ENCODE measurements around the gene STMN3. TPM values are rescaled to one million over a fixed set of nuclear protein-coding genes. Genes with fewer than 3 reads are reported as not detected.

STMN3 gene
- polyA plus RNA-seq, 1 of the 3 experiments (the other 2 are of a cell fraction): 111 TPM

DNA sequence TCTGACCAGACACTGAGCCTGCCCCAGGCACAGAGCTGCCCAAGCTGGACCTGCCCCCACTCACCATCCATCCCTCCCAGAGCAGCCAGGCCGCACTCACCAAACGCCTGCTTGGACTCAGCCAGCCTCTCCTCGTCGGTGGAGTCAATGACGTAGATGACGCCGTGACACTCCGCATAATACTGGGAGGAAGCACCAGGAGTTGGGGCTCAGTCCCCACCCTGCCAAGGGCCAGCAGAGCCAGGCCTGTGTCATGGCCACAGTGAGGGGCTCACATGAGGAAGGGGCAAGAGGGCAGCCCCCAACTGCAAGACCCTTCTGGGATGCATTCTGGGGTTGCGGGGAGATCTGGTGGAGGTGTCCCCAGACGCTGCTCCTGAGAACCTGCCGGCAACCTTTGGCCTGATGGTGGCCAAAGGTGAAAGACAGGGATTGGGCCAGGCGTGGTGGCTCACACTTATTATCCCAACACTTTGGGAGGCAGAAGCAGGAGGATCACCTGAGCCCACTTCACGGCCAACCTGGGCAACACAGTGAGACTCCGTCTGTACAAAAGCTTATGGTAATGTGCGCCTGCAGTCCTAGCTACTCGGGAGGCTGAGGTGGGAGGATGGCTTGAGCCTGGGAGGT is 48.9 kb upstream of the STMN3 start:
- Histone ChIP-seq H3K4me1 (ENCODE audit: control insufficient read depth in 1 of 2, insufficient read depth in 2 of 2, low read depth in 1 of 2, low read length in 1 of 2) (peaks cover 22 to 28% of the 10 kb centered on the region in 2 experiments; a peak in 3 of 4 replicates), H3K79me2 (ENCODE audit: insufficient read depth) (peaks cover 25% of the 10 kb centered on the region), H3K4me3 (ENCODE audit: low read depth in 2 of 2, low read length in 1 of 2) (no peak overlapping the region), H2AFZ (ENCODE audit: low read depth) (no peak overlapping the region), H3F3A (replicated peaks; ENCODE audit: insufficient read depth) (no peaks in the 10 kb centered on the region), H3K4me2 (no peak overlapping the region), H3K36me3 (replicated peaks in 1 of 2; ENCODE audit: control insufficient read depth in 1 of 2, insufficient read depth in 2 of 2, low read length in 1 of 2) (peaks cover 19 to 25% of the 10 kb centered on the region in 2 experiments), H3K27me3 (ENCODE audit: insufficient read depth) (no peaks in the 10 kb centered on the region), H3K9me3 (no peaks in the 10 kb centered on the region), H3K27ac (ENCODE audit: low read depth in 2 of 2, low read length in 1 of 2) (peak overlapping the region in 1 of 2 experiments; percentile 30; a peak in 1 of 4 replicates), H3K9me2 (no peaks in the 10 kb centered on the region), H4K20me1 (ENCODE audit: insufficient read depth) (no peaks in the 10 kb centered on the region), H3K9ac (no peak overlapping the region)
- ChIA-PET CTCF (interaction anchor here (0.9 to 1.7 kb wide), 3 partner anchors 84 to 272 kb away, joined by 4 to 5 read pairs (median 4); no protein-coding TSS in a partner anchor), POLR2A (interaction anchor here (1.2 kb wide), 1 partner anchor 163 kb away, joined by 3 read pairs; the partner anchor contains the start of gene TPD52L2)
- no peak for TF ChIP-seq RFX5 (IDR thresholded peaks at IDR 0.05; ENCODE audit: low read length)
- no peak for TF ChIP-seq JUND (IDR thresholded peaks at IDR 0.05)
- no peak for TF ChIP-seq TCF12 (IDR thresholded peaks at IDR 0.05)
- no peak for TF ChIP-seq TEAD4 (IDR thresholded peaks at IDR 0.05; ENCODE audit: borderline replicate concordance, insufficient read depth)
- no peak for TF ChIP-seq SIN3A (IDR thresholded peaks at IDR 0.05; ENCODE audit: borderline replicate concordance, low read depth, low read length)
- TF ChIP-seq EZH2phosphoT487 (IDR thresholded peaks at IDR 0.05; ENCODE audit: borderline replicate concordance, low read depth): no peak
- TF ChIP-seq MXI1 (IDR thresholded peaks at IDR 0.05; ENCODE audit: low read depth, low read length): no peak
- TF ChIP-seq GATA2 (CRISPR knock-in tag; IDR thresholded peaks at IDR 0.05): no peak
- TF ChIP-seq FOSL2 (IDR thresholded peaks at IDR 0.05; ENCODE audit: borderline replicate concordance, low read depth): no peak
- no peak for TF ChIP-seq RXRA (IDR thresholded peaks at IDR 0.05; ENCODE audit: borderline replicate concordance, low read depth)
- WGBS (ENCODE audit: low lambda C conversion rate): 97% methylated on average over 10 of the region's 16 CpGs
- peak; percentile 74 for DNase-seq

GRCh38 chr20:63701329-63702035 is 48.3 kb upstream of the STMN3 start:
- no peak overlapping the region for H2AFZ ChIP-seq (ENCODE audit: low read depth)
- CTCF ChIA-PET: interaction anchor here (0.9 to 1.7 kb wide), 2 partner anchors 85 to 163 kb away, joined by 4 to 5 read pairs; no protein-coding TSS in a partner anchor
- no peak overlapping the region for H3K4me2 ChIP-seq
- peaks cover 18% of the 10 kb centered on the region for H3K79me2 ChIP-seq (ENCODE audit: insufficient read depth)
- no peak for TF ChIP-seq MEF2A (IDR thresholded peaks at IDR 0.05; ENCODE audit: borderline replicate concordance, low read depth)
- TF ChIP-seq SIN3A (IDR thresholded peaks at IDR 0.05; ENCODE audit: borderline replicate concordance, low read depth, low read length): no peak
- TF ChIP-seq GATA2 (CRISPR knock-in tag; IDR thresholded peaks at IDR 0.05): no peak
- no peak overlapping the region for H3K9ac ChIP-seq
- 100% methylated on average over 2 of the region's 14 CpGs for WGBS (ENCODE audit: low lambda C conversion rate)
- H3K4me3 ChIP-seq (ENCODE audit: low read depth in 2 of 2, low read length in 1 of 2): no peak overlapping the region
- H3K36me3 ChIP-seq (replicated peaks in 1 of 2; ENCODE audit: control insufficient read depth in 1 of 2, insufficient read depth in 2 of 2, low read length in 1 of 2): peaks cover 19 to 25% of the 10 kb centered on the region in 2 experiments
- peaks cover 22 to 28% of the 10 kb centered on the region in 2 experiments; a peak in 3 of 4 replicates for H3K4me1 ChIP-seq (ENCODE audit: control insufficient read depth in 1 of 2, insufficient read depth in 2 of 2, low read depth in 1 of 2, low read length in 1 of 2)
- no peaks in the 10 kb centered on the region for H3K27me3 ChIP-seq (ENCODE audit: insufficient read depth)
- POLR2A ChIA-PET: interaction anchor here (1.2 kb wide), 1 partner anchor 163 kb away, joined by 3 read pairs; the partner anchor contains the start of gene TPD52L2
- no peaks in the 10 kb centered on the region for H3K9me3 ChIP-seq
- no peaks in the 10 kb centered on the region for H3K9me2 ChIP-seq
- peak; percentile 23 for DNase-seq
- no peaks in the 10 kb centered on the region for H4K20me1 ChIP-seq (ENCODE audit: insufficient read depth)
- H3K27ac ChIP-seq (ENCODE audit: low read depth in 2 of 2, low read length in 1 of 2): peak overlapping the region in 1 of 2 experiments; percentile 50; a peak in 1 of 4 replicates
- no peaks in the 10 kb centered on the region for H3F3A ChIP-seq (replicated peaks; ENCODE audit: insufficient read depth)
